Fibroblast of skin of right quadriceps (primary cell): ENCODE measurements around the gene SIRT6.
A peak's percentile ranks its signal among the peaks of the same experiment; 100 is the strongest.
"Not testable (repeated sequence)": the region's sequence is repeated elsewhere in the genome, so short reads cannot be mapped to it uniquely, and the experiment has no call there.

Experiments used
- DNase-seq: peaks from one replicate; pipeline ENCODE4 v3.0.0-alpha.2; 2013

SIRT6 gene

GRCh38 chr19:4173479-4174212 lies 8.7 kb downstream of the SIRT6 start:
- no peak for DNase-seq

DNA sequence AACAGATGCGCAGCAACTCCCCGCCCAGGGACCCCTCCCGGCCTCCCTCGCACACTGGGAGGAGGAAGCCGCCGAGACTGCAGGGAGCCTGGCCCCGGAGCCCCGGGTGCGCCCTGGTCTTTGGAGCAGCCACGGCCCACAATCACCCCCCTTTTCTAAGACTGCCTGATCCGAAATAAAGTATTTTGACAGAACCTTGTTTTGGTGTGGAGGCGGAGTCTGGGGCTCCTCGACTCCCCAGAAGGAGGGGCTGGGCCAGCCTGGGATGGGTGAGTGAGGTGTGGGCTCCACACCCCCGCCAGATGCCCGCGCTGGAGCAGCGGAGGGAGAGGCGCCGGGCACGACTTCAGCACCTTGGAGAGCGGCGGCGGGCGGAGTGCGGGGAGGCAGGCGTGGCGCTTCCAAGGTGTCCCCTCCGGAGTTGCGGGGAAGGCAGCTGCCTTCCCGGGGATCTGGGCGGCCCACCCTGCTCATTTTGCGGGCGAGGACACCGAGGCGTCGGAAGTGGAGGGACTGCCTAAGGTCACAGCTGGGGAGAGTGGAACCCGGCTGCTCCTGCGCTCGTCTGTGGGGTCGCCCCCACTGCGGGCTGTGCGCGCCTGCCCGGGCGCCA lies 9.4 kb downstream of the SIRT6 start:
- peak; percentile 39 for DNase-seq

GRCh38 chr19:4171676-4172075 lies 10.7 kb downstream of the SIRT6 start:
- DNase-seq: no peak

GRCh38 chr19:4164262-4164661 lies 18.1 kb downstream of the SIRT6 start:
- DNase-seq: no peak

GRCh38 chr19:4161415-4162077 lies 20.8 kb downstream of the SIRT6 start:
- no peak for DNase-seq

GRCh38 chr19:4157971-4158370 lies 24.4 kb downstream of the SIRT6 start:
- not testable (repeated sequence) for DNase-seq

DNA sequence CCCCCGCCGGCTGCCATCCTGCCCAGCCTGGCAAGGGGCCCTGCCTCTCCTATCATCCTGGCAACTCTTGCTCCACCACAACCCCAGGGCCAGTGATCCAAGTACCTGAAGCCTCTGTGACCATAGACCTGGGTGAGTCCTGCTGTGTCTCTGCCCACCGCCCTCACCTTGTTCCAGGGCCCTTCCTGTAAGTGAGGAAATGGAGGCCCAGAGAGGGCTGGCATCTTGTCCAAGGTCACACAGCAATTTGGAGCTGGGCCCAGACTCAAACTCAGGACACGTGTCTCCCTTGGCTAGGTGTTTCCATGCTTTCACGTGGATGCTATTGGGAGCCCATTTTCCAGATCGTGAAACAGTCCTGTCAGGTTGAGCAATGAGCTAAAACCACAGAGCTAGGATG lies 25.2 kb downstream of the SIRT6 start:
- DNase-seq: no peak

GRCh38 chr19:4154571-4155312 lies 27.6 kb downstream of the SIRT6 start:
- no peak for DNase-seq

GRCh38 chr19:4152241-4152998 lies 29.9 kb downstream of the SIRT6 start:
- no peak for DNase-seq

GRCh38 chr19:4151623-4152022 lies 30.7 kb downstream of the SIRT6 start:
- no peak for DNase-seq

DNA sequence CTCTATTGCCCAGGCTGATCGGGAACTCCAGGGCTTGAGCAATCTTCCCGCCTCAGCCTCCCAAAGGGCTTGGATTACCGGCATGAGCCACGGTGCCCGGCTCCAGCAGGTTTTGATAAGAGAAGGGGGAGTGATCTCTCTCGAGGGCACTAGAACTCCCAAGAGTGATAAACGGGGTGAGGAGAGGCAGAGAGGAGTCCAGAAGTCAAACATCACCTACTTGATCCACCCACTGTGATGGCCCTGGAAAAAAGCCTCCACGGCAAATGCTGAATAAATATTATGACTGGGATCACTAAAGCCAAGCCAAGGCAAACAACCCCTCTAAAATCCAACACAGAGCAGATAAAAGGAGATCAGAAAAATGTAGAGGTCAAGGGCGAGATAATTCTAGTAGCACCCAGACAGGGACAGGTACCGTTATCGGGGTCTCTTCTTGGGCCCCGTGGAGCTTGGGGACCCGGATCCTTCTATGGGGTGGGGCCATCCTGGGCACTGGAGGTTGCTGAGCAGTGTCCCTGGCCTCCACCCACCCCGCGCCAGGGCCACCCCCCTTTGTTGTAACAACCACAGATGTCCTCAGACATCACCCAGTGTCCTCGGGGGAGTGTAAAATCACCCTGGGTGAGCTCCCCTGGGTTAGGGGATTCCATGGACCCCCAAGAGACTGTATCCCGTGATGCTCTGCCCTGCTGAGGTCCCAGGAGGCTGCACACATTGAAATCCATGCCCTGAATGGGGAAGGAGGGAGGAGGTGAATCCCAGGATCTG lies 32.7 kb downstream of the SIRT6 start:
- no peak for DNase-seq

DNA sequence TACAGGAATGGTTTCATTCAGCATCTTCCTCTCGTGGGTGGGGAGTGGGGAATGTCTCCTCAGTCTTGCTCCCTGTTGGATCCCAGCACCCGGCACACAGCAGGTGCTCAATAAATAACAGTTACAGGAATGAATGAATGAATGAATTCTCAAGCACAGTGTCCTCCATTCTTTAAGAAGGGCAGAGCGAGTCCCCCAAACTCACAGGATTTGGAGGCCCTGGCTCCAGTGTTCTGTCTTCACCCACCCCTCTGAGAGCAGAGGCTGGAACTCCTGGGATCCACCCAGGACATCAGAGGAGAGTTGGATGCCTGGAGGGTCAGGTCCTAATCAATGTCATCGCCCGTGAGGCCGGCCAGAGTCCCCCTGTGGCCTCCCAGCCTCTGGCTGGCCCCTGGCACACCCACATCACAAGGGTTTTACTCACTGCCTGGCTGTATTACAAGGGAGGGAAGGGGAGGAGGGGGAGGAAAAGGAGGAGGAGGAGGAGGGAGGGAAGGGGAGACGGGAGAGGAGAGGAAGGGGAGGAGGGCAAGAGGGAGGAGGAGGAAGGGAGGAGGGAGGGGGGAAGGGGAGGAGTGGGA lies 37.6 kb downstream of the SIRT6 start:
- DNase-seq: peak; percentile 25

GRCh38 chr19:4142916-4143315 lies 39.4 kb downstream of the SIRT6 start:
- not testable (repeated sequence) for DNase-seq

- peak; percentile 52 for DNase-seq
Measured at GRCh38 chr19:4140237-4140711, 42.1 kb downstream of the SIRT6 start.

DNA sequence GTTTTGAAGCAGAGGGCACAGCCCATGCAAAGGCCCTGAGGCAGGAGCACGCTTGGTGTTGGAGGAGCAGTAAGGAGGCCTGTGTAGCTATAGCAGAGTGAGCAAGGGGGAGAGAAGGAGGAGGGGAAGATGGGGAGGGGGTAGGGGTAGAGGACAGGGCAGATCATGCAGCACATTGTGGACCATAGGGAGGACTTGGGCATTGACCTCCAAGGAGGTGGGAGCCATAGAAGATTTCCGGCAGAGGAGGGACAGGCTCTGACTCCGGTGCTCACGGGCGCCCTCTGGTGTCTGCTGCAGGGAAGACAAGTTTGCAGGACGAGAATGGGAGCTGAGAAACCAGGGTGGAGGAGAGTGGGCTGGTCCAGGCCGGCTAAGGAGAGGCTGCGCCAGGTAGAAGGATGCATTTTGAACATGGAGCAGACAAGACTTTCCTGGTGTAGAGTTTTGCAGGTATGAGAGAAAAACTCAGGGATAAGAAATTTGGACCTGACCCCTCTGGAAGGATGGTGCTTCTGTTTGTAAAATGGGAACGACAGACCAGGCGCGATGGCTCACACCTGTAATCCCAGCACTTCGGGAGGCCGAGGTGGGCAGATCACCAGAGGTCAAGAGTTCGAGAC lies 42.6 kb downstream of the SIRT6 start:
- peak; percentile 38 for DNase-seq

DNA sequence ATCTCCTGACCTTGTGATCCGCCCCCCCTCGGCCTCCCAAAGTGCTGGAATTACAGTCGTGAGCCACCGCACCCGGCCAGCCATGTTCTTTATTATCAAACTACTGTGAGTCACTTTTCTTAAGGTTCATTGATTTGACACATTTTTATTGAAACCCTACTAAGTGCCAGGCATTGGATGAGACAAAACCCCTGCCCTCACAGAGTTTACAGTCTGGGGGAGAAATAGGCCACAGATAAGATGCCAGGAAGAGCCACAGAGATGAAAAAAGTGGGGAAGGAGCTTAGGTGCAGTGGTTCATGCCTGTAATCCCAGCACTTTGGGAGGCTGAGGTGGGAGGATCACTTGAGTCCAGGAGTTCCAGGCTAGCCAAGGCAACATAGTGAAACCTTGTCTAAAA lies 43.9 kb downstream of the SIRT6 start:
- DNase-seq: no peak

DNA sequence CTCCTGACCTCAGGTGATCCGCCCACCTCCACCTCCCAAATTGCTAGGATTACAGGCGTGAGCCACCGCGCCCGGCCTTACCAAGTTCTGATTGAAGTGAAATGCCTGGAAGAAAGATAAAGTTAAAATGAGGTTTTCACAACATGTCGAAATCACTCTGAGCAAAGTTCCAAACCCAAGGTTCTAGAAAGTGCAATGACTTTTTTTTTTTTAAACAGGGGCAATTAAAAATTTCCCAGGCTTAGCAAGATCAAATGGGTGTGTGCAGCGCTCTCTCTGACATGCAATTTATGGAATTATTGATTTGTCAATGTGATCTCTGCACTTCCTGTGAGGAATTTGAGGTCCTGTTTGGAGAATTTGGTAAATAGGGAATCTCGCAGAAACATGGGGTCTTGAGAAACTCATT lies 45.7 kb downstream of the SIRT6 start:
- DNase-seq: no peak

- not testable (repeated sequence) for DNase-seq
Measured at GRCh38 chr19:4135386-4135785, 47.0 kb downstream of the SIRT6 start.

- DNase-seq: no peak
Measured at GRCh38 chr19:4134351-4134750, 48.0 kb downstream of the SIRT6 start.

- DNase-seq: peak; percentile 68
Measured at GRCh38 chr19:4130744-4131438, 51.5 kb downstream of the SIRT6 start.
